HepG2 (cell line): Measurements from ENCODE around the gene TMEM63C.

Experiments used
- DR1 ChIP-seq: sonication (generic); formaldehyde crosslinking; IDR thresholded peaks from 2 replicates; pipeline ENCODE4 v1.8.0; 2021; ENCODE audit warnings: mild to moderate bottlenecking, missing genetic modification reagents, inconsistent platforms
- POLR2A ChIP-seq, 2 experiments: IDR thresholded peaks; 2 replicates each; pipeline ENCODE4 v1.6.1; 2011; ENCODE audit warnings: low read depth in 2 of 2, low read length in 2 of 2, mild to moderate bottlenecking in 1 of 2, moderate library complexity in 1 of 2; ENCODE audit not compliant: insufficient read depth in 1 of 2
- ZFP36 ChIP-seq: fragments of 150-350 bp; IDR thresholded peaks from 2 replicates; pipeline ENCODE4 v1.6.1; 2018; ENCODE audit warnings: borderline replicate concordance, low read length, low read depth; ENCODE audit not compliant: partially characterized antibody
- ZNF777 ChIP-seq: sonication (generic); formaldehyde crosslinking; IDR thresholded peaks from 2 replicates; pipeline ENCODE4 v1.4.0; 2020; ENCODE audit warnings: missing genetic modification reagents
- TF ChIP-seq, protein P1 (sequence below): sonication (generic); formaldehyde crosslinking; IDR thresholded peaks from 2 replicates; pipeline ENCODE4 v1.5.0; 2020; ENCODE audit warnings: mild to moderate bottlenecking, missing genetic modification reagents, moderate library complexity

- TF ChIP-seq ZFP36 (no peak), ZNF777 (no peak), POLR2A (IDR thresholded peaks at IDR 0.05; ENCODE audit: insufficient read depth in 1 of 2, low read depth in 2 of 2, low read length in 2 of 2) (no peak), DR1 (CRISPR knock-in tag) (no peak)
- TF ChIP-seq, protein P1, sequence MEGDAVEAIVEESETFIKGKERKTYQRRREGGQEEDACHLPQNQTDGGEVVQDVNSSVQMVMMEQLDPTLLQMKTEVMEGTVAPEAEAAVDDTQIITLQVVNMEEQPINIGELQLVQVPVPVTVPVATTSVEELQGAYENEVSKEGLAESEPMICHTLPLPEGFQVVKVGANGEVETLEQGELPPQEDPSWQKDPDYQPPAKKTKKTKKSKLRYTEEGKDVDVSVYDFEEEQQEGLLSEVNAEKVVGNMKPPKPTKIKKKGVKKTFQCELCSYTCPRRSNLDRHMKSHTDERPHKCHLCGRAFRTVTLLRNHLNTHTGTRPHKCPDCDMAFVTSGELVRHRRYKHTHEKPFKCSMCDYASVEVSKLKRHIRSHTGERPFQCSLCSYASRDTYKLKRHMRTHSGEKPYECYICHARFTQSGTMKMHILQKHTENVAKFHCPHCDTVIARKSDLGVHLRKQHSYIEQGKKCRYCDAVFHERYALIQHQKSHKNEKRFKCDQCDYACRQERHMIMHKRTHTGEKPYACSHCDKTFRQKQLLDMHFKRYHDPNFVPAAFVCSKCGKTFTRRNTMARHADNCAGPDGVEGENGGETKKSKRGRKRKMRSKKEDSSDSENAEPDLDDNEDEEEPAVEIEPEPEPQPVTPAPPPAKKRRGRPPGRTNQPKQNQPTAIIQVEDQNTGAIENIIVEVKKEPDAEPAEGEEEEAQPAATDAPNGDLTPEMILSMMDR (CRISPR knock-in tag), result no peak
Observed at GRCh38 chr14:77305696-77306095, 124.1 kb downstream of the TMEM63C start.
